Stimulated activated naive CD8-positive, alpha-beta T cell treated with anti-CD3 and anti-CD28 coated beads, Interleukin-15, Interleukin-2, amounts not matched to agents 100 ng/mL and 50 ng/mL, for 24 hours (primary cell): Measurements from ENCODE around the gene TNIP2.

Experiments used
- H3K27ac Mint-ChIP-seq: one replicate; pipeline ENCODE4 v1.8.0; 2021; ENCODE audit warnings: mild to moderate bottlenecking, mixed read lengths
- H3K27me3 Mint-ChIP-seq: one replicate; pipeline ENCODE4 v1.8.0; 2021; ENCODE audit warnings: mixed read lengths
- H3K36me3 Mint-ChIP-seq: one replicate; pipeline ENCODE4 v1.8.0; 2021; ENCODE audit warnings: low read depth, mixed read lengths
- H3K4me1 Mint-ChIP-seq: one replicate; pipeline ENCODE4 v1.8.0; 2021; ENCODE audit warnings: low read depth, mixed read lengths
- H3K4me3 Mint-ChIP-seq: one replicate; pipeline ENCODE4 v1.8.0; 2021; ENCODE audit warnings: mild to moderate bottlenecking, mixed read lengths
- H3K9me3 Mint-ChIP-seq: one replicate; pipeline ENCODE4 v1.8.0; 2021; ENCODE audit warnings: mixed read lengths

TNIP2 gene

DNA sequence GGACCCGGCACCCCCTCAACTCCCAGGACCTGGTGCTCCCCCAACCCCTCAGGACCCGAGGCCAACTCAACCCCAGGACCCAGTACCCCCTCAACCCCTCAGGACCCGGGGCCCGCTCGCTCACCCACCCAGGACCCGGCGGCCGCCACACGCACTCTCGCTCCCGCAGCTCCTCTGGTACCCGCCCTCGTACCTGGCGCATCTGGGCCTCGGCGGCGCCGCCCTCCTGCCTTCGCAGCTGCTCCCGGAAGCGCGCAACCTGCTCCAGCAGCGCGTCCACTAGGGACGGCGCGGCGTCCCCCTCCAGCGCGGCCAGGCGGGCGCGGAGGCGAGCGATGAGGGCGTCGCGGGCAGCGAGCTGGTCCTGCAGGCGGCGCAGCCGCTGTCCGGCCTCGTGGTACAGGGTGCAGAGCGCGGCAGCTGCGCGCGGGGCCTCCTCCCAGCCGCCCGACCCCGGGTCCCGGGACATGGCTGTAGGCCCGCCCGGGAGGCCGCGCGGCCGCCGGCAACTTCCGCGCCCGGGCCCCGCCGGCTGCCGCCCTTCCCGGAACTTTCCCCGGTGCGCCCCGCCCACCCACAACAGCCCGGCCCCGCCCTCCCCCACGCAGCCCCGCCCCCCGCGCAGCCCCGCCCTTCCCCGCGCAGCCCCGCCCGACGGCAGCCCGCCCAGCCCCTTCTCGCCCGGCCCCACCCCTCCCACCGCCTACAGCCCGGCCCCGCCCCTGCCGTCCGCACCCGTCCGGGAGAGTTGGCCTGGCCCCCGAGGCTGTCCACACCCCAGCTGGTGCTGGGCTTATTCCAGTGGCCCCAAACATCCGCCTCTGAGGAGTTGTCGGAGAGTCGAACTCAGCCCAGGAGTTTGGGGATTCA, at the start of gene TNIP2:
TSS of gene TNIP2 (minus strand) at position 516 of the 870 bp plus-strand sequence. CDS start at position 469, 47 bp downstream.
- Mint-ChIP-seq H3K4me3 (peak within 1 kb of the TSS; percentile 91), H3K4me1 (peaks cover 31% of the 10 kb centered on the region), H3K27ac (peak within 1 kb of the TSS; percentile 91), H3K27me3 (no peaks in the 10 kb centered on the region), H3K9me3 (no peaks in the 10 kb centered on the region), H3K36me3 (peaks cover 18% of the 10 kb centered on the region)

GRCh38 chr4:2804973-2805501, 48.9 kb upstream of the TNIP2 start:
- Mint-ChIP-seq H3K27ac (no peak overlapping the region), H3K9me3 (no peaks in the 10 kb centered on the region), H3K27me3 (no peaks in the 10 kb centered on the region), H3K4me3 (no peak overlapping the region), H3K36me3 (no peaks in the 10 kb centered on the region), H3K4me1 (peaks cover 40% of the 10 kb centered on the region)

GRCh38 chr4:2804449-2804972, 48.4 kb upstream of the TNIP2 start:
- no peaks in the 10 kb centered on the region for H3K9me3 Mint-ChIP-seq
- no peak overlapping the region for H3K27ac Mint-ChIP-seq
- no peak overlapping the region for H3K4me3 Mint-ChIP-seq
- H3K4me1 Mint-ChIP-seq: peaks cover 39% of the 10 kb centered on the region
- H3K36me3 Mint-ChIP-seq: no peaks in the 10 kb centered on the region
- no peaks in the 10 kb centered on the region for H3K27me3 Mint-ChIP-seq

DNA sequence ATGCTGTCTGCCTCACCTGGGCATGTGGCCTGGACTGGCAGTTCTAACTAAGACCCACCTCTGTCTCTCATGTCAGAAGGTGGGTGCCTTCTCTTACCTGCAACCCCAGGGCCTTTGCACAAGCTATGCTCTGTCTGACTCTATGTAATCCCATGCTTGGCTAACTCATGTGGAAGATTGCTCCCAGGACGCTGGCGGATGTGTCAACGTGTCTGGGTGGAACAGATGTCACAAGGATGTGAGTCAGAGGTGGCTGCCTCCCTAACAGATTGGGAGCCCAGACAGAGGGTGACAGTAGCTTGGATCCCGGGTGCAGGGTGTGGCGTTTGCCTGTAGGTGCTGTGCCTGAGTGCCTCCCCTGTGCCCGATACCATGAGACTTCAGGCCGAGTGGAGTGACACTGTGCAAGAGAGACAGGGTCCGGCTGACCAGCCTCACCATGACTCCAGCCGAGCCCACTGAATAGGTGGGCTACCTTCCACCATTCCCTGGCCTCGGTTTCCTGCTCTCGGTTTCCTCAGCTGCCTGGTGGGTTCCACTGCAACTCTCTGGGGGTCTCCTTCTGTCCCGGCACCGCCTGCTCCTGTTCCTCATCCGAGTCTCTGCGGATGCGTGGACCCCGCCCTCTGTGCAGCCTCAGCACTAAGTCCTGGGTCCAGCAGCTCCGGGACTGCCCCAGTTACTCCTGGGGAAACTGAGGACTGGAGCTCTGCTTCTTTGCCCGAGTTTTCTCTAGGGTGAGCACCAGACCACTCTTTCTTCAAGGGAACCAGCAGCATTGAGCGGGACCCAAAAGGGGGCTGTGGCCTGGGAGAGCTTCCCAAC, 47.7 kb upstream of the TNIP2 start:
- Mint-ChIP-seq H3K27ac (no peak overlapping the region), H3K4me1 (peaks cover 46% of the 10 kb centered on the region), H3K9me3 (no peaks in the 10 kb centered on the region), H3K36me3 (no peaks in the 10 kb centered on the region), H3K27me3 (no peaks in the 10 kb centered on the region), H3K4me3 (no peak overlapping the region)

GRCh38 chr4:2802618-2803531, 46.7 kb upstream of the TNIP2 start:
- peaks cover 52% of the 10 kb centered on the region for H3K4me1 Mint-ChIP-seq
- no peaks in the 10 kb centered on the region for H3K36me3 Mint-ChIP-seq
- H3K27ac Mint-ChIP-seq: no peak overlapping the region
- no peaks in the 10 kb centered on the region for H3K27me3 Mint-ChIP-seq
- H3K9me3 Mint-ChIP-seq: no peaks in the 10 kb centered on the region
- H3K4me3 Mint-ChIP-seq: no peak overlapping the region

GRCh38 chr4:2800691-2801596, 44.8 kb upstream of the TNIP2 start:
- Mint-ChIP-seq H3K27me3 (no peaks in the 10 kb centered on the region), H3K27ac (peak overlapping the region; percentile 71), H3K36me3 (no peaks in the 10 kb centered on the region), H3K4me3 (peak overlapping the region; percentile 59), H3K4me1 (peaks cover 50% of the 10 kb centered on the region), H3K9me3 (no peaks in the 10 kb centered on the region)

GRCh38 chr4:2799971-2800690, 44.0 kb upstream of the TNIP2 start:
- Mint-ChIP-seq H3K36me3 (no peaks in the 10 kb centered on the region), H3K27me3 (no peaks in the 10 kb centered on the region), H3K4me3 (peak overlapping the region; percentile 63), H3K27ac (peak overlapping the region; percentile 76), H3K9me3 (no peaks in the 10 kb centered on the region), H3K4me1 (peaks cover 50% of the 10 kb centered on the region)

DNA sequence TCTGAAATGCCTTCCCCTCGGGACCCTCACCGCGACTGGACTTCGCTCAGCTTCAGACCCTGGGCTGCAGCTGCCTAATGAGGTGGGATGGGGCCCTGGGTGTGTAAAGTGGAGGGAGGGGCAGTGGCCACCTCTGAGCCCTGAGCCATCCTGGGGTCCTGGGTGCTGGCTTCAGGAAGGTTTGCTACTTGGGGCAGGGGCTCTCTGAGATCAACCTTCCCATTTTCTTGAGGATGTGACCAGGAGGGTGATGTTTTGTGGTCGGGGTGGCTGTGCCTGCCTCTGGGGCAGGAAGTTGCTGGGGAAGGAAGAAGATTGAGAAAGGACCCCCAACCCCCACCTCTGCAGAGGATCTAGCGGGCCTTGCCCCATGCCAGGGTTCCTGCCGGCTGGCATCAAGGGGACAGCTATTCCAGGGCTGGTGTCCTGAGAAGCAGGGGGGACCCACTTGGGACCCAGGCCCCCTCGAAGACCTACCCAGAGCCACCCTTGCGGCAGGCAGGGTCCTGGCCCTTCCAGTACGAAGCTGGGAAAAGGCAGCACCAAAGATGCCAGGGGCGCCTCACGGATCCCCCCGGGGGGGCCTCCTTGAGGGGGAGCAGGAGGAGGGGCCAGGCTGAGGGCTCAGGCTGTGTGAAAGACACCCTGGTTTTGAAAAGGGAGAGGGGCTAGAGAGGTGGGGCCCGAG, 43.2 kb upstream of the TNIP2 start:
- no peaks in the 10 kb centered on the region for H3K27me3 Mint-ChIP-seq
- H3K27ac Mint-ChIP-seq: peak overlapping the region; percentile 77
- peaks cover 58% of the 10 kb centered on the region for H3K4me1 Mint-ChIP-seq
- H3K36me3 Mint-ChIP-seq: no peaks in the 10 kb centered on the region
- H3K4me3 Mint-ChIP-seq: peak overlapping the region; percentile 81
- no peaks in the 10 kb centered on the region for H3K9me3 Mint-ChIP-seq

DNA sequence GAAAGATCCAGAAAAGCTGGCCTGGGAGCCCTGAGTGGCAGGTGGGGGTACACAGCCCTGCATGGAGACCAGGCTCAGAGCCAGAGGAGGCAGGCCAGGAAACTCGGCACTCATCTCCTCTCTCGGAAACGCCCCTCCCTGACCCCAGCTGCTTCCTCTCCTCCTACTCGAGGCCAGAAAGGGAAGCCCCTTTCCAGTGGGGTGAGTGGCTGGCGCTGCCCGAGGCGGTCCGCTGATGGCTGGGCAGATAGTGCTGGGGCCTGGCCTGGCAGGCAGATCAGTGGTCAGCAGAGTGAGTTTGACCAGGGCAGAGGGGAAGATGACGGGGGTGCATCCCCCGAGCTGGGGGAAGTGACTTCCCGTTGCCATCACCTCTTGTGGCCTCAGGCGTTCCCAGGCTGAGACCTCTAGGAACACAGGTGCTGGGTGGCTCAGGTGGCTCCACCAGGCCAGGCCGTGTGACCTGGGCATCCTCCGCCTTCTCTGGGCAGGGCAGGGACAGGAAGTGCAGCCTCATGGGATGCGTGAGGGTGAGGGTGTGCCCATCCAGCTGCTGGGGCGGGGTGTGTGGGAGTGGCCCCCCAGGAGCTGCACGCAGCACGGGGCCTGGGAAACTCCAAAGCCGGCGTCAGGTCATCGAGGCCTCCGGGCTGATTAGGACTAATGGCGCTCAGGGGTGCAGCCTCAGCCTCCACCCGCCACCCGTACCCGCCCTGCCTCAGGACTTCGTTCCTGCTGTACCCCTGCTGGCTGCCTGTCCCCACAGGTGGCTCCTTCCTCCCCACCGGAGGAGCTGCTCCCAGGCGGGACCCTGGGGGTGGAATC, 42.5 kb upstream of the TNIP2 start:
- H3K4me3 Mint-ChIP-seq: peak overlapping the region; percentile 81

DNA sequence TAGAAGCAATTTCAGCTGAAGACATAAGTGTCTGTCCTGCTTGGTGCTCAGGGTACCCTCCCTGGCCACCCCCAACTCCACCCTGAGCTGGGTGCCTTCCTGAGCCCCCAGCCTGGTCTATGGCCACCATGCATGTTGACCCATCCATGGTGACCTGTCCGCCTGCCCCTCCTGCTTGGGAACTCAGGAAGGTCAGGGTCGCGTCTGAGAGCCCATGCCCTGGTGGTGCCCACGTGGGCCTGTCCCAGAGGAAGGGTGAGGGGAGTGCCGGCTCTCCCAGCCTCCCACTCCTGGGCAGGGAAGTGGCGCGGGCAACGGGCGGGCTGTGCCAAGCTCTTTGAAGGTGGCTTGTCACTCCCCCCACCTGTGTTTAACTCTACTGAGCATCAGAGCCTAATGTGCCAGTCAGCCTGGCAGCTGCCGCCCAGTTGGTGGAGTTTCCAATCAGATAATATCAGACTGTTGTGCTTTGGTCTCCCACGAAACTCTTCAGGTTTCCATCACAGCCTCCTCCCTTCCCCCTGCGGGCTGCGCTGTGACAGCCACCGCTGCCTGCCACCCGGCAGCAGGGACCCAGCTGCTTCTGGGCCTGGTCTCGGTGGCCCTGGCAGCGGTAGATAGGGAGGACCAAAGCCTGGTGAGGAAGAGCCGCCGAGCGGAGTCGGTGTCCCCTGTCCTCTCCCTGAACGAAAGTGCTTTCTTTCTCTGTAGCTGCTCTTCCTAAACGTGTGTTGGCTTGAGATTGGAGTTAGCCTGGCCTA, 41.6 kb upstream of the TNIP2 start:
- Mint-ChIP-seq H3K27me3 (no peaks in the 10 kb centered on the region), H3K9me3 (no peaks in the 10 kb centered on the region), H3K4me3 (peak overlapping the region; percentile 81), H3K27ac (peak overlapping the region; percentile 87), H3K36me3 (no peaks in the 10 kb centered on the region), H3K4me1 (peaks cover 68% of the 10 kb centered on the region)

More for the DNA sequence above, 42.5 kb upstream of the TNIP2 start:
- Mint-ChIP-seq H3K4me1 (peaks cover 65% of the 10 kb centered on the region), H3K9me3 (no peaks in the 10 kb centered on the region), H3K36me3 (no peaks in the 10 kb centered on the region), H3K27ac (peak overlapping the region; percentile 87), H3K27me3 (no peaks in the 10 kb centered on the region)

DNA sequence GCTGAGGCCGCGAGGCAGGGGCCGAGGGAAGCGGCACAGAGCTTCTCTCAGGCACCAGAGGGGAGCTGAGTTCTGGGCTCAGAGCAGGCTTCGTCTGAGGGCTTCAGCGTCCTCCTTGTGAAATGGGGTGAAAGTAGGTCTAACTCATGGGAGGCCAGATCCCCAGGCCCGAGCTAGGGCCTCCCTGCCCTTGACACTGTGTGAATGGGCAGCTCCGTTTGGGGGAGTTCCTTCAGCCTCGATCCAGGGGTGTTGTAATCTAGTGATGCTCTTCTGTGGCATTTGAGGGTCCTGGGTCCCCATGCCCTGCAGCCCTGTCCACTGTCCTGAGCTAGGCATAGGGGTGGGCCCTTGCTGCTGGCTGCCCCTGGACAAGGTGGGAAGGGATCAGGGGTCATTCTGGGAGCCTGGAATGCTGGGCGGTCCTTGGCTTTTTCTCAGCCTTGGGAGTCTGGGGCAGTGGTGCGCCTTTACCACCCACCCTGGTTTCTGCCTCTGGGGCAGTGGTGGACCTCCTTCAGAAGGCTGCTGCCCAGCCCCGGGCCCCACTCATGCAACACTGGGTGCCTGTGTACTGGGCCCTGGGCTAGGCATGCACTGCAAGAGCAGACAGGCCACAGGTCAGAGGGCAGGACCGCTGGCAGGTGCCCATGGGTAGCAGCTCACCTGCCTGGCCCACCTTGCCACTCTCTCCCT, 40.9 kb upstream of the TNIP2 start:
- no peak overlapping the region for H3K27ac Mint-ChIP-seq

More for the DNA sequence above, 40.9 kb upstream of the TNIP2 start:
- Mint-ChIP-seq H3K4me1 (peaks cover 68% of the 10 kb centered on the region), H3K36me3 (no peaks in the 10 kb centered on the region), H3K4me3 (no peak overlapping the region), H3K27me3 (no peaks in the 10 kb centered on the region), H3K9me3 (no peaks in the 10 kb centered on the region)
